Endothelial cell of umbilical vein (primary cell): ENCODE results near the gene ALAD. TPM values are rescaled to one million over a fixed set of nuclear protein-coding genes. Genes with fewer than 3 reads are reported as not detected.

ENCODE experiments used
- BruUV-seq: library from RNA; stranded (reverse); fragments of 400-500 nt; replicated peaks from 2 replicates; lab custom pipeline; 2021; lab: Mats Ljungman, UMichigan
- CTCF ChIA-PET: fragments of 300-600, 350-600 bp; sonication (Branson Sonifier 250); formaldehyde crosslinking; loops from one replicate; lab custom pipeline; 2021; ENCODE audit warnings: antibody characterized with exemption, inconsistent platforms; lab: Charles Lee
- POLR2A ChIA-PET: fragments of 300-600, 350-600 bp; sonication (Branson Sonifier 250); formaldehyde crosslinking; loops from one replicate; lab custom pipeline; 2021; ENCODE audit warnings: antibody characterized with exemption, inconsistent platforms; lab: Charles Lee
- DNase-seq: peaks from one replicate; pipeline ENCODE4 v3.0.0-alpha.2; 2011; ENCODE audit warnings: low read depth, low spot score
- FAIRE-seq: peaks from 2 replicates; lab custom pipeline; 2011; peaks lifted over from hg19 to GRCh38; lab: Jason Lieb, UNC
- H2AFZ ChIP-seq: 2 replicates; pipeline ENCODE4 v1.6.0; 2012; ENCODE audit warnings: low read depth, low read length, control low read depth, inconsistent platforms
- H3K27ac ChIP-seq: 2 replicates; pipeline ENCODE4 v1.5.1; 2011; ENCODE audit warnings: low read depth, mild to moderate bottlenecking, control low read depth, low read length, moderate library complexity; ENCODE audit not compliant: insufficient read depth
- H3K27me3 ChIP-seq, 2 experiments: 2 replicates each; pipeline versions ENCODE4 v1.6.0 to v1.6.1; 2011; ENCODE audit warnings: low read length in 2 of 2, mixed read lengths in 1 of 2; ENCODE audit not compliant: control insufficient read depth in 2 of 2, insufficient read depth in 2 of 2
- H3K36me3 ChIP-seq, 2 experiments: 2 replicates in 1 of 2; 3 replicates in 1 of 2; pipeline ENCODE4 v1.5.1; 2011; ENCODE audit warnings: low read length in 2 of 2, mild to moderate bottlenecking in 1 of 2, moderate library complexity in 1 of 2; ENCODE audit not compliant: control insufficient read depth in 2 of 2, insufficient read depth in 2 of 2; ENCODE audit errors: extremely low read depth in 1 of 2
- H3K4me1 ChIP-seq: 3 replicates; pipeline ENCODE4 v1.5.1; 2011; ENCODE audit warnings: mild to moderate bottlenecking, low read length; ENCODE audit not compliant: control insufficient read depth, insufficient read depth; ENCODE audit errors: extremely low read depth
- H3K4me2 ChIP-seq: 2 replicates; pipeline ENCODE4 v1.6.1; 2011; ENCODE audit warnings: low read length, control low read depth, mixed read lengths; ENCODE audit not compliant: insufficient read depth
- H3K4me3 ChIP-seq, 3 experiments: fragments of 200-600 bp in 1 of 3; sonication (generic), shearing (Covaris generic) in 1 of 3; replicated peaks in 1 of 3; 2 replicates each; pipeline ENCODE4 v1.5.1; 2011 to 2016; ENCODE audit warnings: control low read depth in 3 of 3, low read length in 3 of 3, mild to moderate bottlenecking in 2 of 3, inconsistent platforms in 1 of 3, low read depth in 1 of 3, moderate library complexity in 1 of 3; ENCODE audit not compliant: insufficient read depth in 1 of 3
- H3K79me2 ChIP-seq: 2 replicates; pipeline ENCODE4 v1.6.0; 2012; ENCODE audit warnings: low read length, inconsistent platforms; ENCODE audit not compliant: control insufficient read depth, insufficient read depth
- H3K9ac ChIP-seq: replicated peaks from 2 replicates; pipeline ENCODE3; 2011; ENCODE audit warnings: low read length, control low read depth; ENCODE audit not compliant: insufficient read depth; ENCODE audit errors: extremely low read depth
- H3K9me1 ChIP-seq: replicated peaks from 3 replicates; pipeline ENCODE4 v1.6.0; 2011; ENCODE audit warnings: mild to moderate bottlenecking, low read length; ENCODE audit not compliant: control insufficient read depth, insufficient read depth; ENCODE audit errors: extremely low read depth
- H3K9me3 ChIP-seq: replicated peaks from 2 replicates; pipeline ENCODE4 v1.5.1; 2012; ENCODE audit warnings: low read length, inconsistent platforms; ENCODE audit not compliant: control insufficient read depth, insufficient read depth
- H4K20me1 ChIP-seq: replicated peaks from 2 replicates; pipeline ENCODE3; 2011; ENCODE audit warnings: mild to moderate bottlenecking, low read length; ENCODE audit not compliant: control insufficient read depth, insufficient read depth; ENCODE audit errors: extremely low read depth
- EZH2 ChIP-seq: IDR thresholded peaks from 2 replicates; pipeline ENCODE4 v1.6.1; 2012; ENCODE audit warnings: borderline replicate concordance, low read depth, mild to moderate bottlenecking, moderate library complexity, low read length, inconsistent platforms; ENCODE audit not compliant: severe bottlenecking
- FOS ChIP-seq: IDR thresholded peaks from 2 replicates; pipeline ENCODE4 v1.6.1; 2011; ENCODE audit warnings: mild to moderate bottlenecking, low read length, moderate library complexity, borderline replicate concordance; ENCODE audit not compliant: insufficient read depth
- GATA2 ChIP-seq: IDR thresholded peaks from 2 replicates; pipeline ENCODE4 v1.7.0; 2011; ENCODE audit warnings: low read depth, mild to moderate bottlenecking, moderate library complexity, mixed read lengths, low read length; ENCODE audit not compliant: insufficient read length, insufficient read depth
- JUN ChIP-seq: IDR thresholded peaks from 2 replicates; pipeline ENCODE4 v1.6.1; 2011; ENCODE audit warnings: borderline replicate concordance, low read depth; ENCODE audit not compliant: insufficient read length, insufficient read depth
- MYC ChIP-seq: IDR thresholded peaks from one replicate; pipeline ENCODE4 v1.6.1; 2011; ENCODE audit warnings: mild to moderate bottlenecking, low read depth, low read length
- POLR2A ChIP-seq: IDR thresholded peaks from 2 replicates; pipeline ENCODE4 v1.6.1; 2012; ENCODE audit warnings: low read depth, mild to moderate bottlenecking, control low read depth, low read length
- POLR2AphosphoS5 ChIP-seq: IDR thresholded peaks from 2 replicates; pipeline ENCODE4 v1.6.1; 2012; ENCODE audit warnings: low read depth, mild to moderate bottlenecking, control low read depth, low read length, moderate library complexity; ENCODE audit not compliant: insufficient read depth
- dilution Hi-C: fragments of 300-500 bp; cut with MboI; formaldehyde crosslinking; loops from one replicate; pipeline ENCODE4 v1.15.0; 2019; ENCODE audit warnings: low sequenced_read_pairs; ENCODE audit not compliant: extremely low pct_ligation_motif_present
- intact Hi-C: fragments of 100-400 bp; cut with micrococcal nuclease; formaldehyde crosslinking; loops from one replicate; pipeline ENCODE4 v1.10.0; 2022
- polyA plus RNA-seq, 4 experiments: library from polyadenylated mRNA; depleted of rRNA in 3 of 4; stranded (reverse) in 3 of 4; unstranded in 1 of 4; fragments of >200 nt; gene quantifications; 2 replicates each; pipeline versions ENCODE4 v1.2.1 to v1.2.3, GENCODE V29; 2011 to 2012; ENCODE audit warnings: missing spikeins in 1 of 4
- total RNA-seq: library from RNA; stranded (reverse); gene quantifications from 2 replicates; pipeline ENCODE4 v1.2.3, GENCODE V29; 2021
- TF ChIP-seq, protein P1 (sequence below): IDR thresholded peaks from 2 replicates; pipeline ENCODE4 v1.6.1; 2011; ENCODE audit not compliant: insufficient read depth, insufficient read length
- TF ChIP-seq, protein P2 (sequence below), 2 donors: IDR thresholded peaks; 1 replicate in 1 of 2; 2 replicates in 1 of 2; pipeline ENCODE4 v1.5.1; 2011; ENCODE audit warnings: low read length in 2 of 2, mild to moderate bottlenecking in 2 of 2, moderate library complexity in 2 of 2, control low read depth in 1 of 2, inconsistent platforms in 1 of 2, low read depth in 1 of 2; ENCODE audit not compliant: insufficient read depth in 1 of 2; ENCODE audit errors: extremely low read depth in 1 of 2

The ALAD gene
- total and polyA plus RNA-seq, 2 donors (not counting 3 experiments of a cell fraction or from before 2014, with no cell fraction given), result 12.8 to 29.5 TPM

DNA sequence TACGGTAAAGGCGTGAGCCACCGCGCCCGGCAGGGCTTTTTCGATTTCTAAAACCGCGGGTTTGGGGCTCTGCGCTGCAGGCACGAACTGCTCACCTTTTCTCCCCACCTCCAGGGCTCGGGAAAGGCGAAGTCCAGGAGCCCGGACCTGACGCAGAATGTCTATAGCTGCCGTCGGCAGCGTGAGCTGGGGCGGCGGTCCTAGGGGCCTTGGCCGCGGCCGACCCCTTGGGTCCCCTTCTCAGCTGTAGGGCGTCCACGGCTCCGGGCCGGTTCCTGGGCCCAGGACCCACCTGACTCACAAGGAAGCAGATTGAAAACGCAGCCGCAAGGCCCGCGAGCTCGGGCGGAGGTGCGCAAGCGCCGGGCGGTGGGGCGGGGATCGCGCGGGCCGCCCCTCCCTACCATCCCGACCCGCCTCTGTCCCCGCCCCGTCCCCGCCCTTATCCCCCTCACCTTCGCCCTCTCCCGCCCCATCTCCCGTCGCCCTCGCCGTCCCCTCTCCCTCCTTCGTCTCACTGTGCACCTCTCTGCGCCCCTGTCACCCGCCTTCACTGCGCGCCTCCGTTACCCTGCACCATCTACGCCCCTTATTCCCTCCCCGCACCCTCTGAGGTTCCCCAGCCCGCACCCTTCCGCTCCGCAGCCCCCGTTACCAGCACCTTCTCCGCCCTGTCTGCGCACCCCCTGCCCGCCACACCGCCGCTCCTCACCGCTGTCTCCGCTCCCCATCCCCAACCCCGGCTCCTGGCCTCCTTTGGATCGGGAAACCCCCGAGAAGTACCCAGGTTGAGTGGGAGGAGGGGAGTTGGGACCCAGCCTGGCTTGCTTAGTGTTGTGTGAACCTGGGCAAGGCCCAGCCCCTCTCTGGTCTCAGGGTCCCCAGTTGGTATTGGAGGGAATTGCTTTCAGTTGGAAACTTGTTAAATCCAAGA, 24.2 kb downstream of the ALAD start, which contains the start of gene HDHD3:
Gene HDHD3 (minus strand): TSS at position 353 of the 934 bp plus-strand sequence. CDS start 2,632 bp downstream, outside the sequence.
- TF ChIP-seq MYC (no peak), EZH2 (no peak), JUN (no peak), POLR2AphosphoS5 (peak; percentile 37), POLR2A (peak; percentile 58), GATA2 (no peak), FOS (no peak)
- TF ChIP-seq, protein P1, sequence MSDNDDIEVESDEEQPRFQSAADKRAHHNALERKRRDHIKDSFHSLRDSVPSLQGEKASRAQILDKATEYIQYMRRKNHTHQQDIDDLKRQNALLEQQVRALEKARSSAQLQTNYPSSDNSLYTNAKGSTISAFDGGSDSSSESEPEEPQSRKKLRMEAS, result no peak
- TF ChIP-seq, protein P2, sequence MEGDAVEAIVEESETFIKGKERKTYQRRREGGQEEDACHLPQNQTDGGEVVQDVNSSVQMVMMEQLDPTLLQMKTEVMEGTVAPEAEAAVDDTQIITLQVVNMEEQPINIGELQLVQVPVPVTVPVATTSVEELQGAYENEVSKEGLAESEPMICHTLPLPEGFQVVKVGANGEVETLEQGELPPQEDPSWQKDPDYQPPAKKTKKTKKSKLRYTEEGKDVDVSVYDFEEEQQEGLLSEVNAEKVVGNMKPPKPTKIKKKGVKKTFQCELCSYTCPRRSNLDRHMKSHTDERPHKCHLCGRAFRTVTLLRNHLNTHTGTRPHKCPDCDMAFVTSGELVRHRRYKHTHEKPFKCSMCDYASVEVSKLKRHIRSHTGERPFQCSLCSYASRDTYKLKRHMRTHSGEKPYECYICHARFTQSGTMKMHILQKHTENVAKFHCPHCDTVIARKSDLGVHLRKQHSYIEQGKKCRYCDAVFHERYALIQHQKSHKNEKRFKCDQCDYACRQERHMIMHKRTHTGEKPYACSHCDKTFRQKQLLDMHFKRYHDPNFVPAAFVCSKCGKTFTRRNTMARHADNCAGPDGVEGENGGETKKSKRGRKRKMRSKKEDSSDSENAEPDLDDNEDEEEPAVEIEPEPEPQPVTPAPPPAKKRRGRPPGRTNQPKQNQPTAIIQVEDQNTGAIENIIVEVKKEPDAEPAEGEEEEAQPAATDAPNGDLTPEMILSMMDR (IDR thresholded peaks at IDR 0.05; ENCODE audit: extremely low read depth in 1 of 2, insufficient read depth in 1 of 2, low read depth in 1 of 2, low read length in 2 of 2), result no peak
- Histone ChIP-seq H3K27ac (peak within 1 kb of the TSS; percentile 40), H3K36me3 (peaks cover 0 to 7% of the 10 kb centered on the region in 2 experiments), H3K9ac (peak within 1 kb of the TSS; percentile 78), H3K4me3 (peak within 1 kb of the TSS; percentile 61 to 93 (median 83)), H4K20me1 (no peaks in the 10 kb centered on the region), H2AFZ (peak within 1 kb of the TSS; percentile 100), H3K4me1 (no peaks in the 10 kb centered on the region), H3K27me3 (no peaks in the 10 kb centered on the region), H3K9me3 (no peaks in the 10 kb centered on the region), H3K9me1 (no peaks in the 10 kb centered on the region), H3K4me2 (peak within 1 kb of the TSS; percentile 78), H3K79me2 (no peaks in the 10 kb centered on the region)
- intact Hi-C loops, result no loop called here
- dilution Hi-C loops, result no loop called here
- BruUV-seq, result no TSS peak
- CTCF ChIA-PET, result interaction anchor here (0.8 to 1.0 kb wide), 2 partner anchors 24 to 28 kb away, joined by 4 to 5 read pairs; partner anchors contain the start of gene ALAD
- POLR2A ChIA-PET, result no interaction called here
- DNase-seq, result peak; percentile 74
- peak; percentile 60 for FAIRE-seq
